Effector memory CD8-positive, alpha-beta T cell (primary cell): ENCODE data around the gene ALKAL2.

Experiments
- ATAC-seq: fragments of 150-1000 bp; cut with Tn5 transposase; replicated peaks from 2 replicates; pipeline ENCODE4 v1.10.0; 2021; ENCODE audit warnings: mild to moderate bottlenecking, moderate library complexity
- DNase-seq, 3 experiments: peaks; one replicate each; pipeline ENCODE4 v3.0.0; 2021
- H3K27ac Mint-ChIP-seq, 2 donors: one replicate each; pipeline ENCODE4 v1.8.0; 2022; ENCODE audit warnings: mild to moderate bottlenecking in 2 of 2, mixed read lengths in 2 of 2, moderate library complexity in 2 of 2
- H3K27me3 Mint-ChIP-seq, 2 donors: one replicate each; pipeline ENCODE4 v1.8.0; 2022; ENCODE audit warnings: mixed read lengths in 2 of 2
- H3K36me3 Mint-ChIP-seq: one replicate; pipeline ENCODE4 v1.8.0; 2022; ENCODE audit warnings: mild to moderate bottlenecking, moderate library complexity, mixed read lengths; ENCODE audit not compliant: insufficient read depth
- H3K4me1 Mint-ChIP-seq, 2 donors: one replicate each; pipeline ENCODE4 v1.8.0; 2022; ENCODE audit warnings: low read depth in 2 of 2, mixed read lengths in 2 of 2
- H3K4me3 Mint-ChIP-seq, 2 donors: one replicate each; pipeline ENCODE4 v1.8.0; 2022; ENCODE audit warnings: mild to moderate bottlenecking in 2 of 2, mixed read lengths in 2 of 2, moderate library complexity in 2 of 2
- H3K9me3 Mint-ChIP-seq, 2 donors: one replicate each; pipeline ENCODE4 v1.8.0; 2022; ENCODE audit warnings: mixed read lengths in 2 of 2

ALKAL2 gene

DNA sequence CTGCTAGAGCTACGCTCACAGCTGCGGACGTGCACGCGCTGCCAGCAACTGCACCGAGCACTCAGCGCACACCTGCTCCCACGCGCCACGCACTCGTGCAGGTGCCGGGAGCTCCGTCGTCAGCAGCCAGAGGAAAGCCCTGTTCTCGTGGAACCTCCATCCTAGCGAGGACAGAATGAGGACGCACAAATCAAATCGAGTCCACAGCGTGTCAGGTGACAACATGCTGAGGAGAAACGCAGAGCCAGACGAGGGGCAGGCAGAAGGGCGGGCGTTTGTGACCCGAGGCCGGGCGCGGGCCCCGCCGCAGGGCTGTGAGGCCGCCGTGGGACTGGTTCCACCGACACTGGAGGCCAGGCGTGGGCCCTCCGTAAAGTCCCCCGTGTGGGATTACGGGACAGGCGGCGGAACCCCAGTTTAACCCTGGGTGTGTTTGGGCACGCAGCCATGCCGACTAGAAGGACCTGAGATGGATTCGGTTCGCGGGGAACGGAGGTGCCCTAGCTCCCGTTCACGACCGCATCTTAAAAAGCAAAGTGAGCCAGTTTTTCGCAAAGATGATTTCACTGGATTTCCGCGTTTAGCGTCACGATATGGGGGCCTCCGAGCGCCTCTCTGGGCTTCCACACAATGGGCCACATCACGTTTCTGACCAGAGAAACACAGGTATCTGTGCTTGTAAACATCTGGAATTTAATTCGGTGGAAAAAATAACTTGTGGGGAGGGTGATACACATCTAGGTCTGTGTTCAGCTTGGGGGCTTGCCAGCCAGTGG lies 26.9 kb upstream of the ALKAL2 start:
- no peak overlapping the region for H3K27ac Mint-ChIP-seq
- no peak overlapping the region for H3K4me3 Mint-ChIP-seq
- DNase-seq (no peak), ATAC-seq (no peak)
- H3K9me3 Mint-ChIP-seq = peaks cover 0 to 9% of the 10 kb centered on the region in 2 donors
- H3K27me3 Mint-ChIP-seq = peaks cover 9 to 12% of the 10 kb centered on the region in 2 donors
- peaks cover 16 to 17% of the 10 kb centered on the region in 2 donors for H3K4me1 Mint-ChIP-seq
- no peaks in the 10 kb centered on the region for H3K36me3 Mint-ChIP-seq

GRCh38 chr2:313991-314390 lies 26.1 kb upstream of the ALKAL2 start:
- H3K9me3 Mint-ChIP-seq = peaks cover 0 to 6% of the 10 kb centered on the region in 2 donors

DNA sequence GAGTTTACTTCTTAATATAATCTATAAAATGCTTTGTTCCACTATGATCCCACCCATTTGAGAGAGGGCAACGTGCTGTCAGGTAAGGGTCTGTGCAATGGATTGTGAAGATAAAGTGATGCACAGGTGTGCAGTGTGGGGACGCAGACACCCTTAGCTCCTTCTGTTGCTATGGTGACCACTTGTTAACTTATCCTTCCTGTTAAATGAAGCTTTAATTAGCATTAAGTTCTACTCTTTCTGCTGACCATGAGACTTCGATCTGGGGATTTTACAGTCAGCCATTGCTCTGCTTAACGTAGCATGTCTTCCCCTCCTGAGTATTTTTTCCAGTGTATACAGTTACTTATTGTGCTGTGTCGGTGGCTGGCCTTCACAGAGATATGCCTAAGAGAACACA lies 23.1 kb upstream of the ALKAL2 start:
- Mint-ChIP-seq H3K27ac (no peak overlapping the region), H3K4me3 (no peak overlapping the region)

More at GRCh38 chr2:313991-314390, 26.1 kb upstream of the ALKAL2 start:
- H3K36me3 Mint-ChIP-seq = no peaks in the 10 kb centered on the region
- H3K4me1 Mint-ChIP-seq = peaks cover 15 to 17% of the 10 kb centered on the region in 2 donors
- ATAC-seq = no peak
- DNase-seq = no peak
- H3K4me3 Mint-ChIP-seq = no peak overlapping the region
- peaks cover 9 to 12% of the 10 kb centered on the region in 2 donors for H3K27me3 Mint-ChIP-seq
- H3K27ac Mint-ChIP-seq = no peak overlapping the region

GRCh38 chr2:309954-310510 lies 22.1 kb upstream of the ALKAL2 start:
- Mint-ChIP-seq H3K4me3 (no peak overlapping the region), H3K27ac (no peak overlapping the region), H3K9me3 (no peaks in the 10 kb centered on the region), H3K36me3 (no peaks in the 10 kb centered on the region), H3K4me1 (peaks cover 0 to 4% of the 10 kb centered on the region in 2 donors), H3K27me3 (peaks cover 5 to 7% of the 10 kb centered on the region in 2 donors)
- DNase-seq = no peak
- ATAC-seq = no peak

More for the DNA sequence above, 23.1 kb upstream of the ALKAL2 start:
- Mint-ChIP-seq H3K27me3 (peaks cover 6 to 7% of the 10 kb centered on the region in 2 donors), H3K36me3 (no peaks in the 10 kb centered on the region), H3K9me3 (no peaks in the 10 kb centered on the region), H3K4me1 (peaks cover 0 to 4% of the 10 kb centered on the region in 2 donors)
- no peak for DNase-seq
- ATAC-seq = no peak

DNA sequence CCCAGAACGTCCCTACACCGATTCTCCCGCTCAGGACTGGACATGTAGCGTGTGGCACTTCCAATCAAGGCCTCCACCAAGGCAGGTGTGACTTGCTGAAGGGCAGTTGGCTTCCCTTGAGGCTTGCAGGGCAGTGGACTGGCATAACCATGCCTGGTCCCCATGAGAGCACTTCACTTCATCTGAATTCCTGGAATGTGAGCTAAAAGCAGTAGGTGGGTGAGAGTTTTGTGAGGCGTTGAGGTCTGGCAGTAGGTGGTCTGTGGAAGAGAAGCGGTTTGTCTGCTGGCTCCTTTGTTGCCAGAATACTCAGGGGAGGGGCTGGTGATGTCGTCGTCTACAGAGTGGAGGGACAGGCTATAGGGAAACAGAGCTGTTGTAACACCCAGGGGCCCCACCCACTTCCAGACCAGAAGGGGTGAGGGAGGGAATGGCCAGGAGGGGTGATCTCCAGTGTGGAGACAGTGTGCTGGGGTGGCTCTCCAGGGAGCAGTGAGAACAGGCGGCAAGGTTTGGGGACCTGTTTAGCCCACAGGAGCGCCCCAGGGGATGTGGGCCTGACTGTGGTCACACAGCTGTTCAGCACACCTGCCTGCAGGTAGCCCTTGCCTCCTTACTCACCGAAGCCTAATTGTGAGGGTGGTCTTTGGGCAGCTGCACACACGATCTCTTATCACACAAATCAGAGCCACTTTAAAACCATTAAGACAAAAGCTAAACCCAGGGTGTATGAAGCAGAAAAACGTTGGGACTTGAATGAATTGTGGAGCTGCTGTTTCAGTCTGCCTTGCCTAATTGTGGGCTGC lies 21.5 kb upstream of the ALKAL2 start:
- Mint-ChIP-seq H3K4me1 (peaks cover 0 to 4% of the 10 kb centered on the region in 2 donors), H3K4me3 (no peak overlapping the region), H3K36me3 (no peaks in the 10 kb centered on the region), H3K27ac (no peak overlapping the region), H3K9me3 (no peaks in the 10 kb centered on the region), H3K27me3 (peaks cover 5 to 7% of the 10 kb centered on the region in 2 donors)
- DNase-seq (no peak), ATAC-seq (no peak)

GRCh38 chr2:305366-305765 lies 17.5 kb upstream of the ALKAL2 start:
- Mint-ChIP-seq H3K4me1 (peaks cover 0 to 4% of the 10 kb centered on the region in 2 donors), H3K27ac (no peak overlapping the region), H3K4me3 (no peak overlapping the region), H3K27me3 (peaks cover 4 to 17% of the 10 kb centered on the region in 2 donors), H3K36me3 (no peaks in the 10 kb centered on the region), H3K9me3 (no peaks in the 10 kb centered on the region)
- DNase-seq = no peak
- no peak for ATAC-seq

DNA sequence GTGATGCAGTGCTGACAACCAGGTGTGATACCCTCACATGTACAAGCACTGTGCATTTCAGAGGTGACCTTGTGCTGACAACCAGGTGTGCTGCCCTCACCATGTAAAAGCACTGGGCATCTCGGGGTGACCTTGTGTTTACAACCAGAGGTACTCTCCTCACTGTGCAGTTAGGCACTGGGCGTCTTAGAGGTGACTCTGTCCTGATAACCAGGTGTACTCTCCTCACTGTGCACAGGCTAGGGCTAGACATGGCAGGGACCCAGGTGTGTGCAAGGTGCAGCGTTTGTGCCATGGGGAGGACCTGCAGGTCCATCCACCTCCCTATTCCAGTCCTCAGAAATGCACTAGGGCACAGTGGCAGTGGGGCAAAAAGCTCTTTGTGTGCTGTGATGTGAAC lies 8.5 kb upstream of the ALKAL2 start:
- no peak overlapping the region for H3K27ac Mint-ChIP-seq
- H3K36me3 Mint-ChIP-seq = no peaks in the 10 kb centered on the region
- ATAC-seq = no peak
- H3K4me3 Mint-ChIP-seq = no peak overlapping the region
- no peaks in the 10 kb centered on the region for H3K9me3 Mint-ChIP-seq
- no peaks in the 10 kb centered on the region for H3K4me1 Mint-ChIP-seq
- H3K27me3 Mint-ChIP-seq = peaks cover 35 to 70% of the 10 kb centered on the region in 2 donors
- DNase-seq = no peak

GRCh38 chr2:295090-295489 lies 7.2 kb upstream of the ALKAL2 start:
- ATAC-seq (no peak), DNase-seq (no peak)
- Mint-ChIP-seq H3K36me3 (no peaks in the 10 kb centered on the region), H3K4me1 (peaks cover 0 to under 1% of the 10 kb centered on the region in 2 donors), H3K4me3 (no peak overlapping the region), H3K27me3 (peaks cover 40 to 67% of the 10 kb centered on the region in 2 donors), H3K27ac (no peak overlapping the region), H3K9me3 (no peaks in the 10 kb centered on the region)

GRCh38 chr2:290090-290722 lies 2.3 kb upstream of the ALKAL2 start:
- H3K4me1 Mint-ChIP-seq = peaks cover 3 to 15% of the 10 kb centered on the region in 2 donors
- peak overlapping the region; percentile 68 to 73 for H3K4me3 Mint-ChIP-seq
- no peaks in the 10 kb centered on the region for H3K9me3 Mint-ChIP-seq
- H3K27ac Mint-ChIP-seq = no peak overlapping the region
- no peaks in the 10 kb centered on the region for H3K36me3 Mint-ChIP-seq
- H3K27me3 Mint-ChIP-seq = peaks cover 27 to 55% of the 10 kb centered on the region in 2 donors
- ATAC-seq (peak; percentile 47), DNase-seq (peak; percentile 20 to 30 (median 22))

DNA sequence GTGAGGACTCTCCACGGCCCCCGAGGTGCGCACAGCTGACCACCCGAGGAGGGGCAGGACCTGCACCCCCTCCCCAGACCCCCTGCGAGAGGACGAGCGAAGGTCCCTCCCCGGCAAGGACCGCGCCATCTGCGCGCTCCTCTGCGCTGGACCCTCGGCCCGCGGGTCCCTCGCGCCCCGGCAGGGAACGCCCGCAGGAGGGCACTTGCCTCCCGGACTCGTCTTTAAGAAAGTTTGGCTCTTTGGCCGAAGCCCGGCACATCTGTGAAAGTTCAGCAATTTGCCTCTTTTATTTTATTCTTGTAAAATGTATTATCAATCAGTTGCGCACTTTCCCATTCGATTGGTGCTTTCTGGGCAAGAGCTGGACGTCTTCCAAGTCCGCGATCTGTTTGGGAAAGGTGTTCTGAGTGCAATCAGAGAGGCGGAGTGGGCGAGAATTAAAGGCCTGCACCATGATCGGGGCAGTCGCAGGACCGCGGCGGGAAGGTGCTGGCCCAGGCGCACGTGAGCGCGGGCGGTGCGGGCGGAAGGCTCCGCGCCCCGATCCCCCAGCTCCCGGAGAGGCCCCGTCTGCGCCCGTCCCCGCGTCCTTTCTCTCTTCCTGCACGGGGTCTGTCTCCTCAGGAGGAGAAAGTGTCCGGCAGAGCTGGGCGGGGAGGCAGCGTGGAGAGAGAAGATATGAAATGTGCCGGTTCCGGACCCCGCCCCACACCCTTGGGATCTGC lies 1.6 kb upstream of the ALKAL2 start:
- Mint-ChIP-seq H3K4me1 (peaks cover 3 to 15% of the 10 kb centered on the region in 2 donors), H3K4me3 (peak overlapping the region; percentile 68 to 73), H3K27me3 (peaks cover 22 to 48% of the 10 kb centered on the region in 2 donors), H3K9me3 (no peaks in the 10 kb centered on the region), H3K36me3 (no peaks in the 10 kb centered on the region), H3K27ac (no peak overlapping the region)
- DNase-seq (no peak), ATAC-seq (peak; percentile 42)

GRCh38 chr2:288758-289361 lies 969 bp upstream of the ALKAL2 start:
- H3K27ac Mint-ChIP-seq = no peak overlapping the region
- H3K9me3 Mint-ChIP-seq = no peaks in the 10 kb centered on the region
- no peak for DNase-seq
- peak overlapping the region; percentile 68 to 73 for H3K4me3 Mint-ChIP-seq
- H3K4me1 Mint-ChIP-seq = peaks cover 3 to 15% of the 10 kb centered on the region in 2 donors
- no peaks in the 10 kb centered on the region for H3K36me3 Mint-ChIP-seq
- no peak for ATAC-seq
- peaks cover 22 to 45% of the 10 kb centered on the region in 2 donors for H3K27me3 Mint-ChIP-seq

DNA sequence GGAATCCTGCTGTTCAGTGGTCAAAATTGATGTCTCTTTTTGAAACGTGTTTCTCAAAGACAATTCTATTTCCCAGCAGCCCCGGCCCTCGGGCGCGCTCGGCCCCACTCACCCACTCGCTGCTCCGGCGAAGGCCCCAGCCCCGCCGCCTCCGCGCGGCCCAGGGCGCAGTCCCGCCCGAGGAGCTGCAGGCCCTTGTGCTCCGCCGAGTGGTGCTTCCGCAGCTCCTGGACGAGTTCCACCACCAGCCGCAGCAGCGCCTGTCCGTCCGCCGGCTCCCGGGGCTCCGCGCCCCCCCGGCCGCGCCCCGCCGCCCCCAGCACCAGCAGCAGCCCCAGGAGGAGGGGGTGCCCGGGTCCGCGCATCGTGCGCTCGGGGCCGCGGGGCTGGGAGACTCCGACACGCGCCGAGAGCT lies 413 bp downstream of the ALKAL2 start:
- Mint-ChIP-seq H3K36me3 (no peaks in the 10 kb centered on the region), H3K9me3 (no peaks in the 10 kb centered on the region), H3K27me3 (peaks cover 22 to 40% of the 10 kb centered on the region in 2 donors), H3K4me3 (peak overlapping the region in 1 of 2 donors; percentile 50), H3K4me1 (peaks cover 3 to 15% of the 10 kb centered on the region in 2 donors), H3K27ac (no peak overlapping the region)
- ATAC-seq (peak; percentile 24), DNase-seq (no peak)
